HepG2 (cell line): ENCODE data around the gene LGALS4. TPM values are rescaled to one million over a fixed set of nuclear protein-coding genes. Genes with fewer than 3 reads are reported as not detected.
A peak's percentile ranks its signal among the peaks of the same experiment; 100 is the strongest.

Source experiments
- ATAD3A ChIP-seq: sonication (generic); formaldehyde crosslinking; IDR thresholded peaks from 2 replicates; pipeline ENCODE4 v1.4.0; 2020; ENCODE audit warnings: missing genetic modification reagents
- CBX5 ChIP-seq: sonication (generic); formaldehyde crosslinking; IDR thresholded peaks from 2 replicates; pipeline ENCODE4 v1.4.0; 2020; ENCODE audit warnings: missing genetic modification reagents, borderline replicate concordance
- DMAP1 ChIP-seq: IDR thresholded peaks from 2 replicates; pipeline ENCODE4 v1.6.1; 2016
- GABPA ChIP-seq, 2 experiments: IDR thresholded peaks; 2 replicates each; pipeline ENCODE4 v1.6.1; 2011 to 2016; ENCODE audit warnings: low read depth in 2 of 2, low read length in 1 of 2, missing biosample characterization in 1 of 2, missing genetic modification characterization in 1 of 2
- KDM2A ChIP-seq: sonication (generic); formaldehyde crosslinking; IDR thresholded peaks from 2 replicates; pipeline ENCODE4 v1.4.0; 2020; ENCODE audit warnings: low read depth, missing genetic modification reagents, borderline replicate concordance
- KLF12 ChIP-seq: sonication (generic); formaldehyde crosslinking; IDR thresholded peaks from 2 replicates; pipeline ENCODE4 v1.4.0; 2020; ENCODE audit warnings: missing genetic modification reagents, borderline replicate concordance
- MIER3 ChIP-seq: IDR thresholded peaks from 2 replicates; pipeline ENCODE4 v1.6.1; 2016; ENCODE audit warnings: missing compliant biosample characterization, borderline replicate concordance
- REL ChIP-seq: sonication (generic); formaldehyde crosslinking; conservative IDR thresholded peaks from 2 replicates; pipeline ENCODE4 v1.8.0; 2022; ENCODE audit warnings: mild to moderate bottlenecking, missing genetic modification reagents, moderate library complexity
- ZNF12 ChIP-seq: sonication (generic); formaldehyde crosslinking; IDR thresholded peaks from 2 replicates; pipeline ENCODE4 v1.5.0; 2020; ENCODE audit warnings: missing genetic modification reagents
- ZNF232 ChIP-seq: sonication (generic); formaldehyde crosslinking; IDR thresholded peaks from 2 replicates; pipeline ENCODE4 v1.4.0; 2020; ENCODE audit warnings: missing genetic modification reagents, borderline replicate concordance
- ZNF256 ChIP-seq: sonication (generic); formaldehyde crosslinking; conservative IDR thresholded peaks from 2 replicates; pipeline ENCODE4 v1.4.0; 2020; ENCODE audit warnings: missing genetic modification reagents
- ZNF264 ChIP-seq: sonication (generic); formaldehyde crosslinking; IDR thresholded peaks from 2 replicates; pipeline ENCODE4 v1.4.0; 2020; ENCODE audit warnings: missing genetic modification reagents
- ZNF543 ChIP-seq: sonication (generic); formaldehyde crosslinking; IDR thresholded peaks from 2 replicates; pipeline ENCODE4 v1.4.0; 2020; ENCODE audit warnings: mild to moderate bottlenecking, missing genetic modification reagents
- ZNF546 ChIP-seq: sonication (generic); formaldehyde crosslinking; conservative IDR thresholded peaks from 2 replicates; pipeline ENCODE4 v1.8.1; 2023; ENCODE audit warnings: mild to moderate bottlenecking, missing genetic modification reagents
- ZNF598 ChIP-seq: sonication (generic); formaldehyde crosslinking; IDR thresholded peaks from 2 replicates; pipeline ENCODE4 v1.5.1; 2020; ENCODE audit warnings: mild to moderate bottlenecking, missing genetic modification reagents, borderline replicate concordance
- ZNF780A ChIP-seq: sonication (generic); formaldehyde crosslinking; IDR thresholded peaks from 2 replicates; pipeline ENCODE4 v1.8.0; 2022; ENCODE audit warnings: mild to moderate bottlenecking, missing genetic modification reagents, moderate library complexity
- polyA plus RNA-seq, 8 experiments: library from polyadenylated mRNA; depleted of rRNA in 3 of 8; stranded (reverse) in 7 of 8; unstranded in 1 of 8; fragments of >200 nt; fragmentation: Illumina TruSeq in 4 of 8; extraction: Trizol in 4 of 8; gene quantifications; 2 replicates each; pipeline versions ENCODE4 v1.2.1 to v1.2.3, GENCODE V29; 2011 to 2016; ENCODE audit warnings: low read depth in 4 of 8, missing spikeins in 1 of 8, mixed read lengths in 1 of 8; ENCODE audit not compliant: insufficient read depth in 1 of 8
- total RNA-seq, 5 experiments: library from RNA; depleted of rRNA; stranded (reverse); fragments of >200 nt; fragmentation: Illumina TruSeq; extraction: Trizol; gene quantifications; 2 replicates each; pipeline ENCODE4 v1.2.3, GENCODE V29; 2016; ENCODE audit warnings: low read depth in 1 of 5

LGALS4 gene
- total and polyA plus RNA-seq, 2 of the 13 experiments (the other 11 are each of a cell fraction or from before 2014, with no cell fraction given): 0.24 to 0.71 TPM

- TF ChIP-seq MIER3 (CRISPR knock-in tag) (0 out of 2 replicates have a peak, but pooled peaks have one; percentile 55), CBX5 (0 out of 2 replicates have a peak, but pooled peaks have one; percentile 44), ZNF256 (0 out of 2 replicates have a peak, but pooled peaks have one; percentile 42), ZNF264 (CRISPR knock-in tag) (0 out of 2 replicates have a peak, but pooled peaks have one; percentile 58), ZNF232 (CRISPR knock-in tag) (0 out of 2 replicates have a peak, but pooled peaks have one; percentile 33), ZNF543 (CRISPR knock-in tag) (peak; percentile 5; the same call in 1 of the 2 replicates), KDM2A (CRISPR knock-in tag) (peak; percentile 29), ZNF12 (CRISPR knock-in tag) (0 out of 2 replicates have a peak, but pooled peaks have one; percentile 40), DMAP1 (peak; percentile 18; the same call in 1 of the 2 replicates), REL (CRISPR knock-in tag) (peak; percentile 58; the same call in 1 of the 2 replicates), GABPA (IDR thresholded peaks at IDR 0.05; ENCODE audit: low read depth, low read length) (no peak), GABPA (CRISPR knock-in tag; IDR thresholded peaks at IDR 0.05; ENCODE audit: low read depth) (0 out of 2 replicates have a peak, but pooled peaks have one; percentile 2), ZNF546 (CRISPR knock-in tag) (peak; percentile 65; the same call in 1 of the 2 replicates), ATAD3A (CRISPR knock-in tag) (no peak), ZNF598 (CRISPR knock-in tag) (no peak), ZNF780A (CRISPR knock-in tag) (no peak), KLF12 (CRISPR knock-in tag) (peak; percentile 5; the same call in 1 of the 2 replicates)
- TF ChIP-seq, all 625 proteins: peak for 63
Measured at GRCh38 chr19:38852231-38853044, 39.7 kb upstream of the LGALS4 start (continued).
